DOHH2 (cell line): ENCODE data around the gene AZIN2.

Experiments
- CTCF ChIP-seq: fragments of 200-600 bp; sonication (generic); IDR thresholded peaks from one replicate; pipeline ENCODE4 v1.5.1; 2014; ENCODE audit warnings: antibody characterized with exemption, mild to moderate bottlenecking, low read depth, low read length; ENCODE audit not compliant: poor library complexity, severe bottlenecking
- EZH2phosphoT487 ChIP-seq: fragments of 200-600 bp; sonication (generic); IDR thresholded peaks from 2 replicates; pipeline ENCODE4 v1.6.1; 2017; ENCODE audit warnings: borderline replicate concordance, mild to moderate bottlenecking, antibody characterized with exemption, low read length, moderate library complexity, mixed read lengths

GRCh38 chr1:33143176-33143575 lies 62.2 kb downstream of the AZIN2 start:
- TF ChIP-seq CTCF (no peak), EZH2phosphoT487 (no peak)
